Measurements from ENCODE around the gene ZBTB45. TPM values are rescaled to one million over a fixed set of nuclear protein-coding genes. Genes with fewer than 3 reads are reported as not detected.

Gene ZBTB45
- polyA plus RNA-seq (2011; rRNA removed) (5.2 and 9.5 TPM in 2 replicates), polyA minus RNA-seq (2011; rRNA and poly(A)+ RNA removed) (4.3 and 4.9 TPM in 2 replicates)

DNA sequence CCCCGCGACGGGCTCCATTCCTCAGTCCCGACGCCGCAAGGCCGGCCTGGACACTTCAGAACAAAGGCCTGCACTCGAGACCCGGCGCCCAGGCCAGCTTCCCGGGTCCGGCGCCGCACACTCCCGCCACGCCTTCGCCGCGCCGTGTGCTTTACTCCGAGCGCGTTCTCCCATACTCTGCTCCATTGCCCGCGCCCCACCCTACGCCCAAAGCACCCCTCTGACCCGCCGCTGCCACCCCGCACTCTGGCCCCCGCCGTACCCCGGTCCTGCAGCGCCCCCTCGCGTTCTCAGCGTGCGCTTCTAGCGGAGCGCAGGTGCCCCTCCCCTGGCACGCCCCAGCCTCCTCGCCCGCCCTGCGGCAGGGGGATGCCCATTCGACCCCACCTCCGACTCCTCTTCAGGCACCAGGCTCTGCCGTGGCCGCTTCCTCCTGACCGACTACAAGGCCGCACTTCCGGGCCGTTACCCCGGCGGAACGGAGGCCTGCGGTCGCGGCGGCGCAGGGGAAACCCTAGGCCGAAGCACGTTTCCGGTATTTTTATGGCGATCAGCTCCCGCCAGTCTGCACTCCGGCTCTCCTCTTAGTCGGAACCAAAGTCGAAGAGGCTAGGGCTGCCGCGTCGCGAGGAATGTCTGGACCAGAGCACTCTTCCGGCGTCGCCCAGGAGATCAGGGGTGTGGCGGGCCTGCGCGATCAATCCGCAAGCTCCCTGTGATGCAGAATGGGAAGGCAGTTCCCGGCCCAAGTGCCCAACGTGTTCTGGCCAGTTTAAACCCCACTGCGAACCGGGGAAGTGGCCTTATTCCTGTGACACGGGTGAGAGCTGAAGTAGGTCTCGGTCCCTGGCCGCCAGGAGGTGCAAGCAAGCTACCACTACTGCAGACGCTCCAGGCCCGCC, at the start of gene ZBTB45:
ZBTB45 (minus strand) TSS at position 456 of the 902 bp plus-strand sequence. CDS start 2,137 bp downstream, outside the sequence.
- CTCF ChIA-PET = interaction anchor here (0.7 to 5.4 kb wide), 39 partner anchors 9 to 369 kb away, joined by 3 to 66 read pairs (median 4); partner anchors contain the start of genes CHMP2A, TRIM28, UBE2M and ZNF132
- DNase-seq (ENCODE audit: low read depth) = peak; percentile 77
- Histone ChIP-seq H3K27me3 (ENCODE audit: control insufficient read depth, insufficient read depth, low read length) (no peaks in the 10 kb centered on the region), H3K4me3 (ENCODE audit: low read depth, low read length) (peak within 1 kb of the TSS; percentile 73), H3K36me3 (ENCODE audit: control insufficient read depth, insufficient read depth, low read length) (peaks cover 9% of the 10 kb centered on the region)
- TF ChIP-seq, protein P1, sequence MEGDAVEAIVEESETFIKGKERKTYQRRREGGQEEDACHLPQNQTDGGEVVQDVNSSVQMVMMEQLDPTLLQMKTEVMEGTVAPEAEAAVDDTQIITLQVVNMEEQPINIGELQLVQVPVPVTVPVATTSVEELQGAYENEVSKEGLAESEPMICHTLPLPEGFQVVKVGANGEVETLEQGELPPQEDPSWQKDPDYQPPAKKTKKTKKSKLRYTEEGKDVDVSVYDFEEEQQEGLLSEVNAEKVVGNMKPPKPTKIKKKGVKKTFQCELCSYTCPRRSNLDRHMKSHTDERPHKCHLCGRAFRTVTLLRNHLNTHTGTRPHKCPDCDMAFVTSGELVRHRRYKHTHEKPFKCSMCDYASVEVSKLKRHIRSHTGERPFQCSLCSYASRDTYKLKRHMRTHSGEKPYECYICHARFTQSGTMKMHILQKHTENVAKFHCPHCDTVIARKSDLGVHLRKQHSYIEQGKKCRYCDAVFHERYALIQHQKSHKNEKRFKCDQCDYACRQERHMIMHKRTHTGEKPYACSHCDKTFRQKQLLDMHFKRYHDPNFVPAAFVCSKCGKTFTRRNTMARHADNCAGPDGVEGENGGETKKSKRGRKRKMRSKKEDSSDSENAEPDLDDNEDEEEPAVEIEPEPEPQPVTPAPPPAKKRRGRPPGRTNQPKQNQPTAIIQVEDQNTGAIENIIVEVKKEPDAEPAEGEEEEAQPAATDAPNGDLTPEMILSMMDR (IDR thresholded peaks at IDR 0.05; ENCODE audit: insufficient read depth, low read depth, low read length) = peak; percentile 85
- POLR2A ChIA-PET = interaction anchor here (0.7 to 1.3 kb wide), 2 partner anchors 24 to 40 kb away, joined by 3 to 8 read pairs; partner anchors contain the start of gene TRIM28

DNA sequence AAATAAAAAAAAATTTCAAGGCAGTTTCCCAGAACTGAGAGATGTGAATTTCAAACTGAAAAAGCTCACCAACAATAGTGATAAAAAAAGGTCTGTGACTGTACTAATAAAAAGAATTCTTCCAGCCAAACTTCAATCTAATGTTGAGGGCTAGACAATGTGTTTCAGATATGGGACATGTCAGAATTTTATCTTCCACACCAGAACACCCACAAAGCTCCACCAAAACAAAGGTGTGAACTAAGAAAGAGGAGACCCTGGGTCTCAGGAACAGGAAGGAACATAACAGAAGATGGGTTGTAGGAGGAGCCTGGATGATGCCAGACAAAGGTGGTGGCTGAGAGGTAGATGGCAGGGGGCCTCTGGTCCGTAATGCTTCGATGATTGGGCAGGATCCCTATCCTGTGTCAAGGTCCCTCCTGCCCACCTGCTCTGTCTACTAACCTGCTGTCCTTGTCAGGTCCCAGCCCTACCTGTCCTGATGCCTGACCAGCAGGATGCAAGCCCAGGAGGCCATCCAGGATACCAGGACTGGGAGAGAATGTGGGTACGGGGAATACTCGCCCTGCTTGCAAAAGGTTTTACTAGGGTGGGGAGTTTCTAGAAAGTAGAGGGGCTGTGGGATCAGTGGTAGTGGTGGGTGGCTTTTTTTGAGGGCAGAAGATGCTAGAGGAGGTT, 49.0 kb upstream of the ZBTB45 start:
- Histone ChIP-seq H3K36me3 (ENCODE audit: control insufficient read depth, insufficient read depth, low read length) (peaks cover 16% of the 10 kb centered on the region), H3K4me3 (ENCODE audit: low read depth, low read length) (no peak overlapping the region), H3K27me3 (ENCODE audit: control insufficient read depth, insufficient read depth, low read length) (no peaks in the 10 kb centered on the region)
- TF ChIP-seq, protein P1 (IDR thresholded peaks at IDR 0.05; ENCODE audit: insufficient read depth, low read depth, low read length) = no peak
- ChIA-PET POLR2A (no interaction called here), CTCF (interaction anchor here (1.4 kb wide), 1 partner anchor 49 kb away, joined by 3 read pairs; the partner anchor contains the start of gene ZBTB45)
- DNase-seq (ENCODE audit: low read depth) = no peak

DNA sequence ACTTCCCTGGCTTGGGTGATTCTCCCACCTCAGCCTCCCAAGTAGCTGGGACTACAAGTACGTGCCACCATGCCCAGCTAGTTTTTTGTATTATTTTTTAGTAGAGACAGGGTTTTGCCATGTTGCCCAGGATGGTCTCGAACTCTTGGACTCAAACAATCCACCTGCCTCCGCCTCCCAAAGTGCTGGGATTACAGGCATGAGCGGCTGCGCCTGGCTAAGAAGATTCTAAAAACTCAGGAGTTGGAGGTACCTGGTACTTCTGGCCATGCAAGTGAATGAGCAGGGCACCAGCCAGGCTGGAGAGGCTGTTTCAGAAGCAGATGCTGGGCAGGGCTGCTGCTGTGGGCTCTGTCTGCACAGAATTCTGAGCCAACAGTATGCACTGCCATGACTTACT, 47.4 kb upstream of the ZBTB45 start:
- Histone ChIP-seq H3K4me3 (ENCODE audit: low read depth, low read length) (no peak overlapping the region), H3K27me3 (ENCODE audit: control insufficient read depth, insufficient read depth, low read length) (no peaks in the 10 kb centered on the region), H3K36me3 (ENCODE audit: control insufficient read depth, insufficient read depth, low read length) (peaks cover 16% of the 10 kb centered on the region)
- TF ChIP-seq, protein P1 (IDR thresholded peaks at IDR 0.05; ENCODE audit: insufficient read depth, low read depth, low read length) = no peak
- ChIA-PET CTCF (interaction anchor here (1.0 kb wide), 1 partner anchor 48 kb away, joined by 4 read pairs; the partner anchor contains the start of gene ZBTB45), POLR2A (no interaction called here)
- DNase-seq (ENCODE audit: low read depth) = no peak

DNA sequence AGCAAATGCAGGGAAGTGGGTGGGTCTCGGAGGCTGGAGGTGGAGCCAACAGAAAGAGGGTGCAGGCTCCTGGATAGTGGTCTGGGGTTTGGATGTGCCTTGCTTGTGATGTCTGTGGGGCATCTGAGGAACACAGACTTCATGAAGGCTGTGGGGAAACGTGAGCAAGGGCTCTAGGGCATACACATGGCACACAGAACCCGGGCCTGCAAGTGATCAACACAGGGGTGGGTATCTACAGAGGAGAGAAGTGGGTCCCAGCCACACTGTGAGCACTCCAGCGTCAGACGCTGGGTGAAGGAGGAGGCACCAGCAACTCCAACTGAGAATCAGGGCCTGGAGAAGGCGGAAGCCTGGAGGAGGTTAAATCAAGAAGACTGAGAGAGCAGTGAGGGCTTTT, 44.2 kb upstream of the ZBTB45 start:
- no peaks in the 10 kb centered on the region for H3K27me3 ChIP-seq (ENCODE audit: control insufficient read depth, insufficient read depth, low read length)
- H3K4me3 ChIP-seq (ENCODE audit: low read depth, low read length) = no peak overlapping the region
- ChIA-PET POLR2A (no interaction called here), CTCF (no interaction called here)
- peaks cover 3% of the 10 kb centered on the region for H3K36me3 ChIP-seq (ENCODE audit: control insufficient read depth, insufficient read depth, low read length)
- TF ChIP-seq, protein P1 (IDR thresholded peaks at IDR 0.05; ENCODE audit: insufficient read depth, low read depth, low read length) = no peak
- no peak for DNase-seq (ENCODE audit: low read depth)

Measured in BJ (cell line).